HTERT RPE-1 (cell line): ENCODE data around the gene DBH.

Experiments used
- in situ Hi-C: fragments of 300-500 bp; cut with MboI; formaldehyde crosslinking; loops from 4 replicates; pipeline ENCODE4 v1.14.3; 2020; ENCODE audit warnings: low sequenced_read_pairs

Gene DBH

DNA sequence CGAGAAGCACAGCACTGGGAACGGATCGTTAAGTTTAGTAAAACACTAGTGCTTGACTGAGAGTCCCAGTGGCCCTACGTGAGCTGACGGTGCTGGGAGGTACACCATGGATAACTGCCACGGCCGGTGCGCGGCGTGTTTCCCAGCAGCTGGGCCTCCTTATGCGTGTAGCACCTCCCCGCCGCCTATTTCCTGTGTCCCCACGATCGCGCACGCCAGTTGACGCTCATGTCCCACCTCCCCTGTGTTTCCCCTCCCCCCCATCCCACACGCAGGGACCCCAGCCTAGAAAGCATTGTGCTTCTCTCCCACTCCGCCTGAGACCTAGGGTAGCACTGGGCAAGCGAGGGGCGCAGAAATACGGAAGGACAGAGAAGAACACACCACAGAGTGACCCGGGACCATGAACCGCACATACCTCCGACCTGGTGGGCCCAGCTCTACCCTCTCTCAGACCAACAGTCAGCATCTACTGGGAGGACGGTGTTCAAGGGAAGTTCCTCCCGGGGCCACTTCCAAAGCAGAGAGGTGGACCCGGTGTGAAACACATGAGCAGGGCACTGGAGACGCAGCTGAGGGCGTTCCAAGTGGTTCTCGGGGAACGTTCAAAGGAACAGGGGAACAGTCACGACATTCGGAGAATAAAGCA lies 45.6 kb downstream of the DBH start:
- in situ Hi-C loops = no loop called here

DNA sequence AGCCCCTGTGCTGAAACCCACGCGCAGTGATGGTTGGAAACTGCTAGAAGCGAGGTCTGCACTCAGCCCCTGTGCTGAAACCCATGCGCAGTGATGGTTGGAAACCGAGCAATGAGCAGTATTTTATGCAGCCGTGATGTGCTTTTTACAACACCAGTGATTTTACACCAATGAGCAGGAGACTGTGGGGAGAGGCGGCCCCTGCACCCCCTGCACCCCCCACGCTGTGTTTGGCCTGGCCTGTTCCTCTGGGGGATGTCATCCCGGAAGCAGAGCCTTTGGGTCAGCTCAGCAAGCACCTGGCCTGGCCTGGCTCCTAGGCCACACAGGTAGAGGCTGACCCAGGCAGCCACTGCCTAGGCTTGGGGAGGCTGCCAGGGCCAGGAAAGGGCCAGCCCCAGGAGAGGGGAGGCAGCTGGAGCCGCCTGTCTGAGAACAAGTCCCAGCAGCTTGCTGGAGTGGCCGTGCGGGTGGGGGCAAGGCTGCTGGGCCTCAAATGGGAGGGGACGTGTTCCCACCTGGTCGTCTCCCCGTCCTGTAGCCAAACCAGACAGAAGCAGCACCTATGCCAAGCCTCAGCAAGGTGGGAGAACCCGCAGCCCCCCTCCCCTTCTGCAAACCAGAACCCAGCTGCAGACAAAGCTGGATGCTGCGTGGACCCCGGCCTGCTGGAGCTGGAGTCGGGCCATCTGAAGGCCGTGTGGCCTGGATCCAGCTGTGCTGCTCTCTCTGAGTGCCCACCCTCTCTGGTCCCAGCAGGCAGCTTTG lies 46.8 kb downstream of the DBH start:
- in situ Hi-C loops = no loop called here

DNA sequence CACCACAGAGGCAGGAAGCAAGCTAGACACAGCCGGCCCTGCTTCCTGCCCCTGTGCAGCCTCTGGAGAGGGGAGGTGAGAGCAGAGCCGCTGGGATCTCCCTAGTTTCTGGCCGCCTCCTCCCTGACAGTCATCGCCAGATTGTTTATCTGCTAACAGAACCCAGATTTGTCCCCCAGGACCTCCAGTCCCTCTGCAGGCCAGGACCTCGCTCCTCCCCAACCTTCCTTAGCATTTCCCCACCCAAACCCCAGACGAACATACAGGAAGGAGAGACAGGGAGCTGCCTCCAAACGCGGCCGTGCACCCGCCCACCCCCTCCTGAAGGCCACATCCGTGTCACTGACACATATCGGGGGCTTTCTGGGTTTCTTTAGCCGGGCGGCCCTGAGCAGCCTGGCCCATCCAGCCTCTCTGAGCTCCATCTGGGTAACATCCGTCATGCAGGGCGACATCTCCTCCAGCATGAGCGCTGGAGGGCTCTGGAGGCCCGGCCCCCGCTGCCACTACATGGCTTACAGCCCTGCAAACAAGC lies 47.5 kb downstream of the DBH start:
- in situ Hi-C loops = no loop called here

DNA sequence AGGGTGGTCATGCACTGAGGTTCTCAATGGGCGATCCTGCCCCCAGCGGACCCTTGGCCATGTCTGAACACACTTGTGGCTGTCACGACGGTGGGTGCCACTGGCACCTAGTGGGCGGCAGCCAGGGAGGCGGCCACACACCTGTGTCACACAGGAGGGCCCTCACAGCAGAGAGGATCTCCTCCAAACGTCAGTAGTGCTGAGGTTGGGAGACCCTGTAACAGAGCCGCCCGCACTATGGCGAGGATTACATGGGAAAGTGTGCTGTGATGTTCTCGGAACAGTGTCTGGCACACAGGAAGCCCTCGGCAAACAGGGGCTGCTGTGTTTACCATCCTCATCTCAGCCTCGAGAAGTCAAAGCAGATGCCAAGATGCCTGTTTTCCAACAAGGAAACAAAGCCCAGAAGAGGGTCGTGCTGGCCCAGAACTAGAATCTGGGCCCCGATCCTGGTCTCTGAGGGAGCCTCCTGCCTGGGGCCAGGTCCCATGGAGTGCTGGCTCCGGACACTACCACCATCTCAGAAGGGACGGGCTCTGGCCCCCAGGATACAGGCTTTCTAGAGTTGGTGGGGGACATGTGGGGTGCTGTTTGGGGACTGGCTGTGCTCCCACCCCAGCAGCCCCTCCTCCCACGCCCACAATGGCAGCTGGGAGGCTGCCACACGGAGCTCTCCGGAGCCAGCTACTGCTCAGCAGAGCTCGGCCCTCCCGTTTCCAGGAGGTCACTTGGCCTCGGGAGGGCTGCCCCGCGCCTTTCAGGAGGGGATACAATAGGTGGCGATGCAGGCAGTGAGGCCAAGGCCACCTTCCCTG lies 48.2 kb downstream of the DBH start:
- in situ Hi-C loops = no loop called here

DNA sequence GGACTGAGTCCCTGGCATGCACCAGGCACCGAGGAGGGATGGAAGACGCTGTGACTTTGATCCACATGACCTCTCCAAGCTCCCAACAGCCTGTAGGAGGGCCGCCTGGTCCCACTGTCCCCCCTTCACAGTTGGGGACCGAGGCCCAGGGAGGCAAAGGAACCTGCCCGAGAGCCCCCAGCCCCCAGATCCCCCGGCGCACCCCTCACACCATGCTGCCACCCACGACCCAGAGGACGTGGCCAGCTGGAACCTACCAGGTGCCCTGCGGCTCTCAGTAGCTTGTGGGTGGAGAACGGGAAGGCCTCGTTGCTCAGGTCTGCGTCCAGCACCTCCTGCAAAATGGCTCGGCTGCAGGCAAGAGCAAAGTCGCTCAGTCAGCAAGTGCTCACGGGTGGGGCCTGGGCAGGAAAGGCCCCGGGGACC lies 48.8 kb downstream of the DBH start:
- in situ Hi-C loops = no loop called here

DNA sequence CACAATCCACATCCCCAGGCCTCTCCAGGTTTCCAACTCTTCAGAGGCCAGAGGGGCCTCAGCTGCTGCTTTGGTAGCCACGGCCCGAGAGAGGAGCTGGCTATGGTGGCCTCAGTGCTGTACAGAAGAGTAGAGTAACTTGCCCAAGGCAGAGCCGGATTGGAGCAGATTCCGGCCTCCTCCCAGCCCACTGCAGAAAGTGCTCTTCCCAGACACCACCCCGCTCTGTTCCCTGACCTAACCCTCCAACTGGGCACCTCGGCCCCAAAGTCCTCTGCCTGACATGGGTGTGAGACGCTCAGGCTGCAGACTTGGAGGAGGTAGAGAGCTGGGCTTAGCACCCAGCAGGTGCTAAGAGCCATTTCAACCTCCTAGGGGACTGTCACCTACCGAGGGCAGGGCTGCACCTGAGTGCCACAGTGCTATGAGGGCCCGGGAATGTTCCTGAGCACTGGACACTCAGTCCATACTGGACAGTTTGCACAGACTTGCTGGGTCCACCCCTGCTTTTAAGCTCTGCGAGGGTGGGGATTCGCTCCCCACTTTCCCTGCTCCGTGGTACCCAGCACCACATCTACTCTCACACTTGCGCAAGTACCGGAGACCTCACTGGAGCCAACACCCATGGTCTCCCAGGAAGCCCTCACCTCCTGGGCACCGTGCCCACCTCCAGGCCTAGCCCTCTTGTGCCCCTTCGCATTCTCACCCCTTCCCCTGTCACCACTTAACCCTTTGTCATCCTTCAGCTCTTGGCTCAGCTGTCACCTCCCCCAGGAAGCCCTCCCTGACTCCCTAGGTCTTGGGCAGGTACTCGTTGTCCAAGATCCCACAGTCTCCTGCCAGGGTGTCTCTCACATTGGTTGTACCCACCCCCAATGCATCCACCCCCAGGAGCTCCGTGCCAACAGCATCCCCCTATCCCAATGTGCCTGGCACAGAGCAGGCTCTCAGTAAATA lies 49.8 kb downstream of the DBH start:
- in situ Hi-C loops = no loop called here

DNA sequence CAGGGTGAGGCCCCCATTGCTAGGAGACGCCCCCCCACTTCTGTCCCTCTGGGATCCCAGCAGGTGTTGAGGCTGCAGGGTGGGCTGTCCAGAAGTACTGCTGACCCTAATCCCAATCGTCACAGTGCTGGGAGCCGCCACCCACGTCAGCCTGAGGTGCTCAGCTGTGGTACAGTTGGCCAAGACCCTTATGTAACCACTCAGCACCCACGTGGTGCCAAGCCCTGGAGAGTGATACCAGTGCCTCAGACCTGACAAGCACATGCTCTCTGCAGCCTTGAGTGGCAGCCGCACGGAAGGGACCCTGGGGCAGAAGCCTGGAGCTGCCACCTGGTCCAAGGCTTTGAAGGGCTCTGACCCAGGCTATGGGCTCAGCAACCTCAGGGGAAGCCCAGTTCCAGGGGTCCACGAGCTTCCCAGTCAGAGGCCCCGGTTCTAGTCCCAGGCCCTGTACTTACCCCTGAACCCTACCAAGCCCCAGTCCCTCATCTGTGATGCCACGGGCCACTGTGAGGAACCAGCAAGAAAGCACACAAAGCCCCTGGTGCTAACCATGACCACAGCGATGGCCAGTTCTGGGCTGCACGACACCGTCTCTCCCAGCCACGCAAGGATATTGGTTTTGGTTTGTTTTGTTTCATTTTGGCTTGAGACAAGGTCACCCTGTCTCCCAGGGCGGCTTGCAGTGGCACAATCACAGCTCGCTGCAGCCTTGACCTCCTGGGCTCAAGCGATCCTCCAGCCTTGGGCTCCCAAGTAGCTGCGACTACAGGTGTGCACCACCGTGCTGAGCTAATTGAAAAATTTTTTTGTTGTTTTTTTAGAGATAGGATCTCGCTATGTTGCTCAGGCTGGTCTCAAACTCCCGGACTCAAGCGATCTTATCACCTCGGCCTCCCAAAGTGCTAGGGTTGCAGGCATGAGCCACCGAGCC lies 50.7 kb downstream of the DBH start:
- in situ Hi-C loops = no loop called here

DNA sequence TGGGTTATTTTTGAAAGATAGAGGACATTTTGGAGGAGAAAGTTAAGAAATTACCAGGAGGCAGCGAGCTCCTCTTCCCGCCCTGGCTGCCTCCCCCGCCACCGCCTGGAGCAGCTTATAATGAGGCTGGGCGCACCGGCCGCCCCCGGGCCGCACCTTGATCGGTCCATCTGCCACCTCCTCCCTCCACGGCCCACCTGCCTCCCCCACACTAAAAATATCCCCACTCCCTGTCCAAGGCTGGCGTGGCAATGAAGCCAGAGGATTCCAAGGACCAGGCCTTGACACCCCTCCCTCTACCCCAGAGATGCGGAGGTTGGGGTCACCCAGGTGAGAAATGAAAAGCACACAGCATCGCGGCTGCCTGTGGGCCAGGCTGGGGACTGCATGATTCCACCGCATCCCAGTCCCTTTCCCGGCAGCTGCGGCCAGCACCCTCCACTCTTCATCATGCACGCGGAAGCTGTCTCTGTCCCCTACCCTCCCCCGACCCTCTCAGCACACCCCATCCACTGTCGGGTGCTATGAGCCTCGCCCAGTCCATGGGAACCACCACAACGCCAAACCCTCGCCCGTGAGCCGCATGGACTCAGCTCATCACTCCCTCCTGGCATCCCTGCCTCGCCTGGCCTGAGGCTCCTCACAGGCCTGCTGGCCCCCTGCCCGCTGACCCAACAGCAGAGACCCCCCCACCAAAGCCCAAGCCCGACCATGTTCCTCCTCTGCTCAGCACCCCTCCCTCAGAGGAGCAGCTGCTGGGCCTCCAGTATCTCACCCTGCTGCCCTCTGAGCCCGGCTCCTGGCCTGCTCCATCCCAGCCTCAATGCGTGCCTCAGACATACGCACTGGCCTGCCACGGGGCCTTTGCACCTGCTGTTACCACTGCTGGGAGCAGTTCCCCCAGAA lies 51.9 kb downstream of the DBH start:
- in situ Hi-C loops = no loop called here

DNA sequence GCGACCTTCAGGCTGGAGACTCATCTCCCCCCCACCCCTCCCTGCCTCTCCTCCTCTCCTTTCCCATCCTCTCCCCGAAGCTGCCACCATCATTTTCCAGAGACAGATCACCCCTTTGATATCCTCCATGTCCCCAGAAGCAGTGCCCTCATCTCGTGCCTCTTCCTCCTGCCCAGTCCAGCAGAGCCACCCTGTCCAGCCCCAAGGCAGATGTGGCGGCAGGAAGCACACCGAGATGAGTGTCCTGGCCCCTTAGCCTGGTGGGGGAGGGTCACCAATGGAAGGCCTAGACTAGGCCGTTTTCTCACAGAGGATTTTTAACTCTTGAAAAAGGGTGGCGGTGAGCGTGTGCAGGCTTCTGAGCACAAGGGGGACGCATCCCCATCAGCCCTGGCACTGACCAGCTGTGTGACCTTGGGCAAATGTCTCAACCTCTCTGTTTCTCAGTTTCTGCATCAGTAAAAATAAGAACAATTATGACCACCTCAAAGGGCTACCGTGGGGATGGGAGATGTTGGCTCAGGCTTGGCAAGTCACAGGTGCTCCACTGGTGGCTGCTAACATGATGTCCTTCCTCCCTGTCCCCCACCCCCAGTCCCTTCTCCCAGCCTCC lies 53.1 kb downstream of the DBH start:
- in situ Hi-C loops = no loop called here

DNA sequence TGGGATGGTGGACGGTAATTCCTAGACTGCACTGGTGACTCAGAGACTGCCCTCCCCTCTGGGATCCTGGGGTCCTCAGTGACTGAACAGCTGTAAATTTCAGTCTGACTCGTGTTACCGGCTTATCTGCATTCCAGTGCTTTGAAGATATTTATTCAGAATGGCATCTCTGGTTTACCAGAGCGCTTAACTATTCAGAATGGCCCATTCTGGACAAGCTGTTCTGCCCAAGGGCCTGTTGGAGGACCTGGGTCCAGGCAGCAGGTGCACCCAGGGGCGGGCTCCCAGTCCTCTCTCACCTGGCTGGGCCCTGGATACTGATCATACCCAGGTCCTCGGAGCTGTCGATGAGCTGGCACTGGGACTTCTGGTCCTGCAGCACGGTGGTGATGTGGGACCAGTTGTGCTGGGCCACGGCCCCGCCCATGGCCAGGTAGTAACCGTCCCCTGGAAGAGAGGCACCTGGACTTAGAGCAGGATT lies 54.0 kb downstream of the DBH start:
- in situ Hi-C loops = no loop called here

DNA sequence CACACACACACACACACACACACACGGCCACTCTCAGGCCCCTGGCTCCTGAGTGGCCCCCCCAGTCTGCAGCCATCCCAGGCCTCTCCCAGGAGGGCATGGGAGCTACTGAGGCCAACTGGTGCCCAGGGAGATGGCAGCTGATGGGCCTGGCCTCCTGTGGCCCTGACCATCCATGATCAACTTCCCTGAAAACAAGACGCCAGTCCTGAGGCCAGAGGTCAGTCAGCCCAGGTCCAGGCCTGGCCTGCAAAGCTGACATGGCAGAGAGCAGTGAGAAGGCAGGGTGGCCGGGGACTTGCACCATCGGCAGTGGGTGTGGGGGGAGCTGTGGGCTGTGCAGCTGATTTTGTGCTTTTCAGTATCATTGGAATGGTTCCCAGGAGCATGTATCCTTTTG lies 55.0 kb downstream of the DBH start:
- in situ Hi-C loops = no loop called here

DNA sequence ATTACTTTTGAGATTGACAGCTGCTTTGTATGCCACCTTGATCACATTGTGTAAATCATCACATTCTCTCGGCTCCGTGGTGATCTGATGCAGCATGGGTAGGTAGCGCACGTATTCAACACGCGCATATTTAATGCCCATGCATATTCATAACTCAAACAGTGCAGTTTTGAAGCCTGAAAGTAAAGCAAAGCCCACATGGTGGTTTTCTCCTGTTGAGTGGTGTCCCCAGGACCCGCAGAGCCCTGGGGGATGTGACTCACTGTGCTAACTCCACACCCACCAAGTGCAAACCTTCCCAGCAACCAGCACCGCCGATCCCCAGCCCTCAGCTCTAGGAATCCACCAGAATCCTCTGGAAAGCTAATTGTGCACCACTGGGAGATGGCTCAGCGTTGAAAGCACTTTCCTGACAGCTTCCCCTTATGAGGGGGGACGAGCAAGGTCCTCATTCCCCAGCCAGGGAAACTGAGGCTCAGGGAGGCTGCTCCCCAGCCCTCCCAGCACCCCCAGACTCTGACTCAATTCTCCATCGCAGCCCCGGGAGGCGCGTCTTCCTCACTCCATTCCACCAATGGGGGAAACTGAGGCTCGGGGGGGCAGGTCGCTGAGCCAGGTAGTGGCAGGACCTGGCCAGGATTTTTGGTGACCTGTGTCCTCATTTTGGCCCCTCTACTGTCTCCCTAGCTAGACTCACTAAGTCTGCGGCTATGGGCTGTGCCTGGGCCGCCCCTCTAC lies 55.6 kb downstream of the DBH start:
- in situ Hi-C loops = no loop called here

DNA sequence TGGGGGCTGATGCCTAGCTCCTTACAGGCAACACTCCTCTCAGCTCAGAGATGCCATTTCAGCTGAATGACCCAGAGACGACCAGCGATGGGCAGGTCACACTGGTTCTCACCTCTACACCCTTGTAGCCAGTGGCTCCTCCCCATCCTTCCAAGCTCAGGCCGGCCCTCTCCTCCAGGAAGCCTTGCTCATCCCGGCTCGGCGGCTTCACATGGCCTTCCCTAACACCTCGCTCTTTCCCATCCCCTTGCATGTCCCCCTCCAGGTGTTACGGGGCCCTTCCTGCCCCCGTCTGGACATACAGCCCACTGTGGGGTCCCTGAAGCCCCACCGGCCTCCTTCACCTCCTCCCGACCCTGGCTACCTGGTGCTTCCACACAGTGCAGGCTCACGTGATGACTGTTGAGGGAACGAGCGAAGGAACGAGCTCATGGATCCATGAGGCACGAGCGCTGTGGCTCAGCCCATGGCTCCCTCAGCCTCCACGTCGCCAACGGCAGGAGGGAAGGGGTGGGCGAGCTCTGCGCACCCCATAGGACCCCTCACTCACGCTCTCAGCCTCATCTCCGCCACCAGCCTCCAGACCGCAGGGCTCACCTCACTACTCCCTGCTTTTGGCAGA lies 56.3 kb downstream of the DBH start:
- in situ Hi-C loops = no loop called here

DNA sequence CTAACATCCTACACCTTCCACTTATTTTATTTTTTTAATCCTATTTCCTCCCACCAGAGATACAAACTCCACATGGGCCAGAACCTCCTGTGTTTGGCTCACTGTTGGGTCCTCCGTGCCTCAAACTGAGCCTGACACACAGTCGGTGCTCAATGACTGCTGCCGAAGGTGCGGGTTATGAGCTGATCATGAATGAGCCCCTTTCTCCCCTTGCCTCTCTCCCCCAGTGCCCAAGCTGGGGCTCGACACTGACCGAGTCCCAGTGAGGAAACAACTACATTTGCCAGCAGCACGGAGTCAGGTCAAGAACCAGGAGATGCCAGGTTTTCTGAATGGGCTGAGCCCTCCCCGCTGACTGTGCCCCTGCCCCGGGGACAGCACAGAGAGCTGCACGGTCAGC lies 57.0 kb downstream of the DBH start:
- in situ Hi-C loops = no loop called here

DNA sequence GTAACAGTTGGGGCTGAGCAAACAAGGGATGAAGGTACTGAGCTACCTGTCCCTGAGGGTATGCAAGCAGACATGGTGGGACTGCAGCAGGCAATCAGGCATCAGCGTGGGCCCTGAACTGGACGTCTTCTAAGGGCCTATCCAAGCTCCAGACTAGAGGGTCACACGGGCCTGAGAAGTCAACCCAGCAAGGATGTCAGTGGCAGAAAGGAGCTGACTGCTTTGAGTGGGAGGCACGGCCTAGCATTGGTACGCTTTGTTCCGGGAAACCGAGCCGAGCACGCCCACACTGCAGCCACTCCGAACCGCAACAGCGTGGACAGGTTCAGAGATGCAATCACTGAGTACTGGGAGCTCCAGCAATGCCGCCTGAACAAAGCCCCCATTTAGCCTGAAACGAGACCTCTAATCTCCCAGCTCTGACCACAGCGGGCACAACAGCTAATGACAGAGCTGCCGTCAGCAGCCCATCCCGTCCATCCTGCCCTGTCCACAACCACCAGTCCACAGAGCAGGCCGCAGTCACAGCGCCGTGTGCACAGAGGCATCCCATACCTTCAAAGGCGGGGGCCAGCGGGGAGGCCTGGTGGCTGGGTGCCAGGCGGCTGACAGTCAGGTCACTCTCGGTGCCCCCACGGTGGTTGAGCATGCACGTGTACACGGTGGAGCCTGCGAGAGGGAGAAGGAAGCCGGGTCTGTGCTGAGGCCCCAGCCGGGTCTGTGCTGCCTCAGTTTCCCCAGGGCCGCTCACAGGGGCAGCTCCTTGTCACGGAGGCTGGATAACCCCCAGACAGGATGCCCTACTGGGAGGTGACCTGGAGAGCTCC lies 57.8 kb downstream of the DBH start:
- in situ Hi-C loops = no loop called here

DNA sequence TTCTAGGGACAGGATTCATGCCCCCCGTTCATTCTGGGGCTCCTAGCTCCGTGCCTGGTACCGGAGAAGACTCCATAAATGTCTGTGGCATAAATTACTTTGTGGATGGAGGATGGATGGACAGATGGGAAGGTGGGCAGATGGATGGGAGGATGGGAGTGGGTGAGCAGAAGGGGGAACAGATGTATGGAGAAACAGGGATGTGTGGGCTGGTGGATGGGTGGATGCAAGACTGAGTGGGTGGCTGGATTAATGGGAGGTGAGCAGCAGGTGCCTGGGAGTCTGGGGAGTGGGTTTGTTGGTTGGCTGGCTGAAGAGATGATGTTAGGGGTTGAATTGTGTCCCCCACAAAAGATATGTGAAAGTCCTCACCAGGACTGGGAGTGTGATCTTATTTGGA lies 58.5 kb downstream of the DBH start:
- in situ Hi-C loops = no loop called here
